ENCODE data around the gene PPP2R2B.
"Not testable (repeated sequence)": the region's sequence is repeated elsewhere in the genome, so short reads cannot be mapped to it uniquely, and the experiment has no call there.

Gene PPP2R2B

GRCh38 chr5:146600376-146600775, 278.2 kb downstream of the PPP2R2B start:
- DNase-seq (ENCODE audit: low read depth), result no peak

DNA sequence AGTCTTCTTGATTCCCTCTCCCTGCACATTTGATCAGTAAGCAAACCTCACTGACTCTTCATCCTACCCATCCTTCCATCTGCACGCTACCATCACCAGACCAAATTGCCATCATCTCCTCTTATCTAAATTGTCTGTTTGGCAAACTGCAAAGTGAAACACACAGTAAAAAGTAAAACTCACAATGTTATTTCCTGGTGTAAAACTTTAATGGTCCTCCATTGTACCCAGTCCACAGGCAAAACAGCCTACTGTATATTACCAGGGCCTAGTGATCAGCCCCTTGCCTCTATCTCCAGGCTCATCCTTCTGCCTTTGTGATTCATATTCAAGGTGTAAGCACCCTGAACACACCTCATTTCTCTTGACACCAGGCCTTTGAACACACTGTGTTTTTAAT, 279.3 kb downstream of the PPP2R2B start:
- DNase-seq (ENCODE audit: low read depth), result no peak

DNA sequence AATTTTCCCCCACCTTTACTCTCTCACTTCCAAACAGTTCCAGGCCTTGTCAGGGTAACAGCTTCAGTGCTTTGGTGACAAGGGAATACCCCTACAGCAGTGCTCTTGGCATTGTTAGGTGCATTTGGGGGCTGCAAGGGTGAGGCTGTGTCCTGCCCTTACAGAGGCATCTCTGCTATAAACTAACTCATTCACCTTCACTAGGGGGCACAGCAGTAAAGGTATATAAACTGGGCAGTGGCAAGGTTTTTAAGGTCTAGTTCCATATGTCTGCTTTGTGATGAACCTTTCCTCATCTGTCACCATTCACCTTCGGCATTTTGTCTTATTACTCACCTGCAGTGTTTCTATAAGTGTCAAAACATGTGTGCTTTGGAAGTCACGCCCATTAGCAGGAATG, 283.5 kb downstream of the PPP2R2B start:
- no peak for DNase-seq (ENCODE audit: low read depth)

- no peak for DNase-seq (ENCODE audit: low read depth)
These were observed 286.2 kb downstream of the PPP2R2B start for GRCh38 chr5:146592352-146592751.

GRCh38 chr5:146589028-146589345, 289.6 kb downstream of the PPP2R2B start:
- DNase-seq (ENCODE audit: low read depth), result no peak

- no peak for DNase-seq (ENCODE audit: low read depth)
These were observed 290.1 kb downstream of the PPP2R2B start for GRCh38 chr5:146588331-146589027.

GRCh38 chr5:146586752-146587151, 291.8 kb downstream of the PPP2R2B start:
- DNase-seq (ENCODE audit: low read depth), result no peak

GRCh38 chr5:146584750-146585149, 293.8 kb downstream of the PPP2R2B start:
- DNase-seq (ENCODE audit: low read depth), result no peak

GRCh38 chr5:146582051-146582596, 296.4 kb downstream of the PPP2R2B start:
- no peak for DNase-seq (ENCODE audit: low read depth)

- no peak for DNase-seq (ENCODE audit: low read depth)
These were observed 298.3 kb downstream of the PPP2R2B start for GRCh38 chr5:146580237-146580636.

GRCh38 chr5:146574713-146575112, 303.8 kb downstream of the PPP2R2B start:
- no peak for DNase-seq (ENCODE audit: low read depth)

DNA sequence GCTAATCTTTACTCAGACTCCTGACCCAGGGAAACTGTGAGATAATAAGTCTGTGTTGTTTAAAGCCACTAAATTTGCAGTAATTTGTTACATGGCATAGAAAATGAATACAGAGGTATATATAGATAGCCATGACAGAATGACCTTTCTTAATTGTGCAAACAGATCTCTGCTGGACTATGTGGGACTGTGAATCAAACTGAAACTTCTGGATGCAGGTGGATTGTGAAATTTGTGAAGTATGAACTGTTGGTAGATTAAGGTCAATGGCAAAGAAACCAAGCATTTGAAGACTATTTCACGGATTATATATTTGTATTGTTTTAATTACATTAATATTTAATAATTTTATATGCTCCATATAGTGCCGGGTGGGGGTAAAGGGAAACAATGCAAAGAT, 310.4 kb downstream of the PPP2R2B start:
- DNase-seq (ENCODE audit: low read depth), result no peak

DNA sequence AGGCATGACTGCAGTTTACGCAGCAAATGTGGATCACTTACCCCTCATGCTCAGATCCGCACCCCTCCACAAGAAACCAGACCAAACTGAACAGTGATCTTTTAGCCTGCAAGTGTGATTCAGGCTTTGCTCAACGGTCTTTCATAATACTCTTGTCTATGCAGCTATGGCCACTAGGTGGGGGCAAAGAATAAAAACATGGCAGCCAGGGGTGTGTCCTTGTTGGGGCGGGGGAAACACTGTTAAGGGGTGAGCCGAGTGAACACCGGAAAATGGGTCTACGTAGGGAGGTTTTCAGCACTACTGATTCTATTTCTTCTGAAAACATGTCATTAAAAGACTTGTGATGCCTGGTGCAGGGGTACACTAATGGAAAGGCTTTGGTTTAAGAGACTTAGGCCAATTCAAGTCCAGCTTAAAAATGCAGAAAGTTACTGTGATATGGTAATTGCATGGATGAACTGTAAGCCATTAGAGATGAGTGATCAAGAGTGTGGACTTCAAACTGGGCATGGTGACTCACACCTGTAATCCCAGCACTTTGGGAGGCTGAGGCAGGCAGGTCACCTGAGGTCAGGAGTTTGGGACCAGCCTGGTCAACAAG, 312.7 kb downstream of the PPP2R2B start:
- DNase-seq (ENCODE audit: low read depth), result no peak

DNA sequence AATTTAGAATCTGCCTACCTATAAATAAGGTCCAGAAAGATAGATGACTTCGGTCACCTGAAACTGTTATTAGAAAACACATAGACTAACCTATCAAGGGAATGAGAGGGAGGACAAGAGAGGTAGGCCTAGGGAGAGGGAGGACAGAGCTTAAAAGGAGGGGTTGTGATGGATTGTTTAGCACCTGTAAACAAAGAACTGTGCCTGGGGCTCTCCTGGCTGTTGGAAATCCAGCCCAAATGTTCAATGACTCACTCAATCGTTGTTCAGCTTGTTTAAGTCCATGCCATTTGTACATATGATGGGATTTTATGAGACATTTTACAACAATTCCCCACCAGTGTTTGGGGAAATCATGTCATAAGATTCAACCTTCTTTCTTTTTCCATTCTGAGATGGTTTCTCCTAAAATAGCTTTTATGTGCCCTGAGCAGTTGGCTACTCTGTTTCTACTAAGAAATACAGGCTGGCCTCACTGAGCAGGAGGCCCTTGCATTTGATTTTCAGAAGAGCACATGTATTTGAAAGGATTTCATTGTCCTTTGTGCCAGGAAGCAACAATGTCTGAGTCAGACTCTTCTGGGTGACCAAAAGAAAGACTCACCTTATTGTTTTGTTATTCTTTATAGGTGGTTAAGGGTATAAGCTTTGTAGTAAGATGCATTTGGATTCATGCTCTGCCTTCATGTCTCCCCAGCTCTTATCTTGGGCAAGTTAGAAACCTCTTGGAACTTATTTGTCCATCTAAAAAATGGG, 314.4 kb downstream of the PPP2R2B start:
- no peak for DNase-seq (ENCODE audit: low read depth)

- no peak for DNase-seq (ENCODE audit: low read depth)
These were observed 316.1 kb downstream of the PPP2R2B start for GRCh38 chr5:146562461-146562860.

DNA sequence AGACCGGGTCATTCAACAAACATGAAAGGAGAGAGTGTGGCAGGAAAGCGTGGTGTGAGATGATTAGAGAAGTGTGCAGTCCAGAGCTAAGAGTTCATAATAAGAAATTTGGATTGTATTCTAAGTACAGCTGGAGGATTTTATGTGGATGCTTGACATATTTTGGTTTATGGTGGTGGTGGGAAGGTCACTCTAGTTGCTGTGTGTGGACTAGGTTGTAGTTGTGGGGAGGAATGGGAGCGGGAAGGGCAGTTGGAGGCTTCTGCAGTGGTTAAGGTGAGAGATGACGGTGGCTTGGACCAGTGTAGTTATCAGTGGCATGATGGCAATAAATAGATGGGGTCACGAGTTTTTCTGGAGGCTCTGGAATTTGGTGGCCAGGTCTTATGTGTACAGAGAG, 316.8 kb downstream of the PPP2R2B start:
- no peak for DNase-seq (ENCODE audit: low read depth)

GRCh38 chr5:146560205-146560812, 318.2 kb downstream of the PPP2R2B start:
- DNase-seq (ENCODE audit: low read depth), result no peak

DNA sequence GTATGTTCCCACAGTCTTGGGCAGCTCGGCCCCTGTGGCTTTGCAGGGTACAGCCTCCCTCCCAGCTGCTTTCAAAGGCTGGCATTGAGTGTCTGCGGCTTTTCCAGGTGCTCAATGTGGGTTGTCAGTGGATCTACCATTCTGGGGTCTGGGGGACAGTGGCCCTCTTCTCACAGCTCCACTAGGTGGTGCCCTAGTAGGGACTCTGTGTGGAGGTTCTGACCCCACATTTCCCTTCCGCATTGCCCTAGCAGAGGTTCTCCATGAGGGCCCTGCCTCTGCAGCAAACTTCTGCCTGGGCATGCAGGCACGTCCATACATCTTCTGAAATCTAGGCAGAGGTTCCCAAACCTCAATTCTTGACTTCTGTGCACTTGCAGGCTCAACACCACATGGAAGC, 321.7 kb downstream of the PPP2R2B start:
- not testable (repeated sequence) for DNase-seq (ENCODE audit: low read depth)

- no peak for DNase-seq (ENCODE audit: low read depth)
These were observed 325.1 kb downstream of the PPP2R2B start for GRCh38 chr5:146553446-146553845.

DNA sequence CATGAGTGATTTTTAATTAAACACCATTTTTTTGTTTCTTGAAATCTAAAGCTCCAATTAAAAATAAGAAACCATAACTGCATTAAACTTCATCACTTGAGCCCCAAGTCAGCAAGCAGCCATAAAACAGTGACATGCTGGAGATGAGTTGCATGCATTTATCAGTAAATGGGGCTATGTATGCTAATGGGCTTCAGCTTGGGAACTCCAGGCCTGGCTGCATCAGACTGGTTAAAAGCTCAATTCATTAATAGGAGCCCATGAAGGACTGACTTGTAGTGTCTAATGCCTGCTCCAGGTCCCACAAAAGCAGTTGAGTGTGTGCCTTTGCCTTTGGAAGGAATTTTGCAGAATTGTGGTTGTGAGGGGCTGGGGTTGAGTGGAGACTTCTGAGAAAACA, 328.9 kb downstream of the PPP2R2B start:
- DNase-seq (ENCODE audit: low read depth), result no peak

DNA sequence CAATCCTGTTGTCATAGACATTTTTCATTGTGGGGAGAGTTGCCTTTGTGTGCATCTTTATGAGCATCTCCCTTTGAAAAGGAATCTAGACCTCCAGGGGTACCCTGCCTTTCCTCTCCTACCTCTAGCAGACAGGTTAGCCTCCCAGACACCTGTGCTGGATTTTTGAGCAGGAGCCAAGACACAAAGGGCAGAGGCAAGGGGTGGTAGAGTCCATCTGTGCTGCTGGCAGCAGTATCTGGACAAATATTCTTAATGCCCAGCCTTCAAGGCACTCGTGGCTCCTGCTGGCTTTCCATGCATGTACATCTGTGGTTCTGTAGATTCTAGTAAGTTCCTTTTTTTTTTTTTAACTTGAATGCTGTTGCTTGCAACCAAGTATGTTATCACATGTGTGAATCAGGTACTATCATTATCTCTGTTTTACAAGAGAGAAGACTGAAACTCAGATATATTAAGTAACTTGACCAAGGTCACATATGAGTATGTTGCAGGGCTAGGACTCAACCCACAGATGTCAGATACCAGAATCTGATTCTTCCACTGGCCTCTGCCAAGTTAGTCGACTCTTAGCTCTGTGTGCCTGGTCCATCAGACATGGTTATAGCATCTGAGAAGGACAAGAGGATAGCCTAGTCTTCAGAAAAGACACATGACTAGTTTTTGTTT, 329.6 kb downstream of the PPP2R2B start:
- DNase-seq (ENCODE audit: low read depth), result no peak

- DNase-seq (ENCODE audit: low read depth), result no peak
These were observed 334.3 kb downstream of the PPP2R2B start for GRCh38 chr5:146544232-146544631.
